ENCODE results near the gene TCFL5.
"Not testable (repeated sequence)": the region's sequence is repeated elsewhere in the genome, so short reads cannot be mapped to it uniquely, and the experiment has no call there.

TCFL5 gene

DNA sequence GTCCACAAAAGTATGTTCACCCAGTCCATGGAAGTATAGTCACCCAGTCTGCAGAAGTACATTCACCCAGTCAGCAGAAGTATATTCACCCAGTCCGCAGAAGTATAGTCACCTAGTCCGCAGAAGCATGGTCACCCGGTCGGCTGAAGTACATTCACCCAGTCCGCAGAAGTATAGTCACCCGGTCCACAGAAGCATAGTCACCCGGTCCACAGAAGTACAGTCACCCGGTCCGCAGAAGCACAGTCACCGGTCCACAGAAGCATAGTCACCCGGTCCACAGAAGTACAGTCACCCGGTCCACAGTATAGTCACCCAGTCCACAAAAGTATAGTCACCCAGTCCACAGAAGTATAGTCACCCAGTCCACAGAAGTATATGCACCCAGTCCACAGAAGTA, 8.8 kb downstream of the TCFL5 start:
- DNase-seq = no peak

GRCh38 chr20:62852196-62852595, 9.4 kb downstream of the TCFL5 start:
- DNase-seq = no peak

- DNase-seq = no peak
These were observed 11.2 kb downstream of the TCFL5 start for GRCh38 chr20:62850333-62850974.

GRCh38 chr20:62849431-62849830, 12.2 kb downstream of the TCFL5 start:
- DNase-seq = no peak

- DNase-seq = not testable (repeated sequence)
These were observed 12.7 kb downstream of the TCFL5 start for GRCh38 chr20:62848917-62849316.

- DNase-seq = peak; percentile 41
These were observed 15.3 kb downstream of the TCFL5 start for GRCh38 chr20:62846166-62846890.

DNA sequence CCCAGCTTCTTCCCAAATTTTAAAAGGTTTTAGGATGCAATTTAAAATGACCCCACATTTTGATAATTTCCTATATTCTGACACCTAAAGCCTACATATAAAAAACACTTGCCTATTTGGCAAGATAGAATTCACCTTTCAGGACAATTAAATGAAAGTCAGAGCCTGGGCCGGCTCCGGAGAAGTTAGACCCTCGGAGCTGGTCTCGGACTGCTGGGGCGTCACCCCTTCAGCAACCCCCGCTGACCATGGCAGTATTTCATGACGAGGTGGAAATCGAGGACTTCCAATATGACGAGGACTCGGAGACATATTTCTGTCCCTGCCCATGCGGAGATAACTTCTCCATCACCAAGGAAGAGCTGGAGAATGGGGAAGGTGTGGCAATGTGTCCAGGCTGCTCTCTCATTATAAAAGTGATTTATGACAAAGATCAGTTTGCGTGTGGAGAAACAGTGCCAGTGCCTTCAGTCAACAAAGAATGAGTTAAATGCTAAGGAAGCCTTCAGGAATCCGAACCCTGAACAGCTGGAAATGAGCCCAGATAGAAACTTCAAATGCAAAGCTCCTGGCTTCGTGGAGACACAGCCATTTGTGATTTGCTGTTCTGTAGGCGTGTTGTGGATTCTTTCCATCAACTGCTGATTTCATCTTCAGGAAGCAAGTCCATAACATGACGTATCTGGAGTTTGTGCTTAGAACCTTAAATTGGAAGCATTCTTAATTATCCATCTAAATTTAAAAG, 16.0 kb downstream of the TCFL5 start:
- no peak for DNase-seq

DNA sequence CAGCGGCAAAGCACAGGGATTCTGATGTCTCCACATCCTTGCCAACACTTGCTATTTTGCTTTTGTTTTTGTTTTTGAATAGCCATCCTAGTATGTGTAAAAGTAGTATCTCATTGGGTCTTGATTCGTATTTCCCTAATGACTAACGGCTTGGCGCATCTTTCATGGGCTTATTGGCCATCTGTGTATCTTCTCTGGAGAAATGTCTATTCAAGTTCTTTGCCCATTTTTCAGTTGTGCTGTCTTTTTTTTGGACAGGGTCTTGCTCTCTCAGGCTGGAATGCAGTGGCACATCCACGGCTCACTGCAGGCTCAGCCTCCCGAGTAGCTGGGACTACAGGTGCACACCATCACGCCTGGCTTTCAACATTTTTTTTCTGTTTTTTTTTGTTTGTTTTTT, 17.4 kb downstream of the TCFL5 start:
- DNase-seq = no peak

DNA sequence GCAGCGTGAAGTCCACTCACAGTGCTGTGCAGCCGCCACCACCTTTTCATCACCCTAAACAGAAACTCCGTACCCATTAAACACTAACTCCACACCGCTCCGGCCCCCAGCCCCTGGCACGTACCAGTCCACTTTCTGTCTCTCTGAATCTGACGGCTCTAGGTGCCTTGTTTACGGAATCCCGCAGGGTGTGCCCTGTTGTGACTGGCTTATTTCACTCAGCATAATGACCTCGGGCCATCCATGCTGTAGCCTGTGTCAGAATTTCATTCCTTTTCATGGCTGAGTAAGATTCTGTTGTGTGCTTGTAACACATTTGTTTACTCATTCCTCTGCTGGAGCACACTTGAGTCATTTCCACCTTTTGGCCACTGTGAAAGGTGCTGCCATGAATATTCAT, 18.0 kb downstream of the TCFL5 start:
- DNase-seq = no peak

GRCh38 chr20:62841705-62842212, 19.9 kb downstream of the TCFL5 start:
- no peak for DNase-seq

GRCh38 chr20:62840244-62841197, 21.1 kb downstream of the TCFL5 start:
- DNase-seq = no peak

DNA sequence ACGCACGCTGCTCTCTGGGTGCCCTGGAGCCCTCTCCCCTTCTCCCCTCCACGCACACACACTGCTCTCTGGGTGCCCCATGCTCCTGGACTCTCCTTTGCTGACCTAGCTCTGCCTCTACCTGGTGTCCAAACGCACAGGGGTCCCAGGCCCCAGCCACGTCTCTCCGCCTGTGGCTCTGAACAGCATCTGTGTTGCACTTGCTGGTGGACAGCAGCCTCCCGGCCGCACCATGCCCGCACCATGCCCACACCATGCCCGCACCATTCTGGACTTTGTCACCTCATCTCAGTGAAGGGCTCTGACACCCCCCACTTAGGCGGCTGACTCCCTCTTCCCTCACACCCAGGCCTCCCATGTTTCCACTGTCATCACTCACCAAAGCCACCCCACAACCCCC, 21.8 kb downstream of the TCFL5 start:
- no peak for DNase-seq

DNA sequence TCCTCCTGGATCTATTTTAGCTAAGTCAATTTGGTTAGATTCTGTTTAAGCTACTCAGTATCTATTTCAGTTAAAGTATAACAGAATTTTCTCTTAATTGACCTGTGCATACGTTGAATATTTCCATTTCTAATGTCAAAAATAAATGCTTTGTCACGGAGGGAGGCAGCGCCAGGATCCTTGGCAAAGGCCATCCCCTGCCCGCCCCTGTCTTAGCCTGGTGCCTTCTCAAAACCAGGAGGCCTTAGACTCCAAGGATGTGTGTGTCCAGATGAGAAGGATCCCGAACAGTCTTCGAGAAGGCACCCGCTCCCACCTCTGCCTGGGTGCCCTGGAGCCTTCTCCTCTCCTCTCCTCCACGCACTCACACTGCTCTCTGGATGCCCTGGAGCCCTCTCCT, 22.4 kb downstream of the TCFL5 start:
- DNase-seq = no peak

DNA sequence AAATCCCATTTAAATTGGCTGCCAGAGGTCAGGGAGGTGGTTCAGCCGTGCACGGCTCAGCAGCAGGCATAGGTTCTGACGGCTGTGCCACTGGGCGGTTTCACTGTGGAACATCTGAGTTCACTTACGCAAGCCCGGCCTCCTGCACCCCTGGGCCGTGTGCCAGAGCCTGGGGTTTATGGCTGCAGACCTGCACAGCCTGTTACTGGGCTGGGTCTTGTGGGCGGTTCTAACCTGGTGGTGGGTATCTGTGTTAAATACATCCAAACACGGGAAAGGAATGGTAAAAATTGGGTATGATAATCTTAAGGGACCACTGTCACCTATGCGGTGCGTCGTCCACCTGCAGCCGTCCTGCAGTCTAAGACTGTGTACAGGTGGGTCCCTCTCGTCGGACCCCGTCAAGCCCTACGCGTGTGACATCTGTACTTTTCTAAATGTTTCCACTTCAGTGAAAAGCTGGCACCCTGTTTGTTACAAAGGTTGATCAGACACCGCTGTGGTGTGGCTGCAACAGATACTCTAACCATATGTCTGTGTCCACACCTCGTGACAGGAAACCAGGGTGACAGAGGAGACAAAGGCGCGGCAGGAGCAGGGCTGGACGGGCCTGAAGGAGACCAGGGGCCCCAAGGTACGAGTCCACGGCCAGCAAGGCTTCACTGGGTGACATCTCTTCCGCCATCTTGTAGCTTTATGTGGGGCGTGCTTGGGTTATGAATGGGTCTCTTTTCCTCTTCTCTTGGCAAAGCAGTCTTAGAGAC, 23.3 kb downstream of the TCFL5 start:
- DNase-seq = peak; percentile 50

GRCh38 chr20:62837790-62838127, 23.9 kb downstream of the TCFL5 start:
- DNase-seq = no peak

GRCh38 chr20:62836967-62837490, 24.6 kb downstream of the TCFL5 start:
- no peak for DNase-seq

GRCh38 chr20:62835931-62836861, 25.4 kb downstream of the TCFL5 start:
- peak; percentile 57 for DNase-seq

- no peak for DNase-seq
These were observed 26.5 kb downstream of the TCFL5 start for GRCh38 chr20:62834967-62835730.

GRCh38 chr20:62832951-62833391, 28.7 kb downstream of the TCFL5 start:
- peak; percentile 32 for DNase-seq

All from femur (tissue), 1 donor.